HG02870 (cell line): ENCODE results near the gene NEXMIF.
"Not testable (repeated sequence)": the region's sequence is repeated elsewhere in the genome, so short reads cannot be mapped to it uniquely, and the experiment has no call there.

Experiments
- ATAC-seq: cut with Tn5 transposase; IDR thresholded peaks from one replicate; pipeline ENCODE4 v1.9.1; 2021; ENCODE audit warnings: mild to moderate bottlenecking, moderate library complexity; ENCODE audit not compliant: unreplicated experiment

The NEXMIF gene

GRCh38 chrX:74925225-74926088, at the start of gene NEXMIF:
Gene NEXMIF (minus strand): TSS chrX:74925452.
- peak; percentile 39 for ATAC-seq

GRCh38 chrX:74961962-74962361, 36.7 kb upstream of the NEXMIF start:
- not testable (repeated sequence) for ATAC-seq

- no peak for ATAC-seq
These were observed 24.5 kb upstream of the NEXMIF start for GRCh38 chrX:74949717-74950116.

GRCh38 chrX:74940414-74940813, 15.2 kb upstream of the NEXMIF start:
- no peak for ATAC-seq

GRCh38 chrX:74931214-74931613, 6.0 kb upstream of the NEXMIF start:
- ATAC-seq, result no peak

- ATAC-seq, result peak; percentile 42
These were observed 615 bp downstream of the NEXMIF start for GRCh38 chrX:74924449-74925224.

GRCh38 chrX:74923942-74924448, 1.3 kb downstream of the NEXMIF start:
- ATAC-seq, result peak; percentile 5

GRCh38 chrX:74922922-74923543, 2.2 kb downstream of the NEXMIF start:
- peak; percentile 65 for ATAC-seq

- ATAC-seq, result peak; percentile 88
These were observed 13.8 kb downstream of the NEXMIF start for GRCh38 chrX:74911494-74911893.

GRCh38 chrX:74906417-74906816, 18.8 kb downstream of the NEXMIF start:
- no peak for ATAC-seq

- ATAC-seq, result no peak
These were observed 22.4 kb downstream of the NEXMIF start for GRCh38 chrX:74902806-74903205.

GRCh38 chrX:74892561-74892960, 32.7 kb downstream of the NEXMIF start:
- no peak for ATAC-seq

- ATAC-seq, result peak; percentile 91
These were observed 34.4 kb downstream of the NEXMIF start for GRCh38 chrX:74890676-74891430.

GRCh38 chrX:74882383-74882782, 42.9 kb downstream of the NEXMIF start:
- not testable (repeated sequence) for ATAC-seq

- ATAC-seq, result no peak
These were observed 59.5 kb downstream of the NEXMIF start for GRCh38 chrX:74865725-74866124.

GRCh38 chrX:74853255-74853654, 72.0 kb downstream of the NEXMIF start:
- no peak for ATAC-seq

GRCh38 chrX:74835566-74835965, 89.7 kb downstream of the NEXMIF start:
- ATAC-seq, result no peak

GRCh38 chrX:74819797-74820196, 105.5 kb downstream of the NEXMIF start:
- not testable (repeated sequence) for ATAC-seq

GRCh38 chrX:74814681-74815080, 110.6 kb downstream of the NEXMIF start:
- ATAC-seq, result no peak

- ATAC-seq, result no peak
These were observed 120.7 kb downstream of the NEXMIF start for GRCh38 chrX:74804574-74804973.
